ENCODE results near the gene GSTO2. TPM values are rescaled to one million over a fixed set of nuclear protein-coding genes. Genes with fewer than 3 reads are reported as not detected.

The GSTO2 gene
- total RNA-seq, 4 donors from 2014 or later, result 0.71 to 2.3 (median 1.4) TPM; not detected in 1

DNA sequence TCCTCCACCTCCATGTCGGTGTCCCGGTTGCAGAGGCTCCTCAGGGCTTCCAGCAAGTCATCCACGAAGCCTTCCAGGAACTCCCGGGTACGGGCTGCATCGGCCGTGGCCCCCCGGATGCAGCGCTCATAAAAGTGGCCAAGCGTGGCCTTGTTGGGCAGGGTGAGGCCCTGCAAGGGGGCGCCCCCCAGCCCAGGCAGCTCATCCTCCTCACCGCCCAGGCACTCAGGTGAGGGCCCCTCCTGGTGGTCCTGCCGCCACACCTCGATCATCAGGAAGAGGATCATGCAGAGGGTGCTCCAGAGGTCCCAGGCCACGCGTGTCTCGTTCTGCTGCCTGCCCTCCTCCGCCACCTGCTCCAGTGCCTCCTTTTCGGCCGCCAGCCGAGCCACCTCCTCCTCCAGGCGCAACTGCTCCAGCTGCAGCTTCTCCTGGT, 46.5 kb downstream of the GSTO2 start:
- Histone ChIP-seq H3K36me3 (peaks cover 0 to 28% of the 10 kb centered on the region in 2 donors), H3K4me3 (no peak overlapping the region), H3K27me3 (no peaks in the 10 kb centered on the region), H3K9me3 (no peaks in the 10 kb centered on the region), H3K4me1 (peaks cover 44 to 50% of the 10 kb centered on the region in 2 donors), H3K27ac (no peak overlapping the region)
- ATAC-seq (no peak), DNase-seq (no peak)
- in situ Hi-C loops (cut with MboI; ENCODE audit: low sequenced_read_pairs in 4 of 4) (no loop called here), intact Hi-C loops (cut with DNase I; ENCODE audit: low total_unique reads) (no loop called here)
- TF ChIP-seq POLR2A (IDR thresholded peaks at IDR 0.05), result no peak
- TF ChIP-seq, protein P1, sequence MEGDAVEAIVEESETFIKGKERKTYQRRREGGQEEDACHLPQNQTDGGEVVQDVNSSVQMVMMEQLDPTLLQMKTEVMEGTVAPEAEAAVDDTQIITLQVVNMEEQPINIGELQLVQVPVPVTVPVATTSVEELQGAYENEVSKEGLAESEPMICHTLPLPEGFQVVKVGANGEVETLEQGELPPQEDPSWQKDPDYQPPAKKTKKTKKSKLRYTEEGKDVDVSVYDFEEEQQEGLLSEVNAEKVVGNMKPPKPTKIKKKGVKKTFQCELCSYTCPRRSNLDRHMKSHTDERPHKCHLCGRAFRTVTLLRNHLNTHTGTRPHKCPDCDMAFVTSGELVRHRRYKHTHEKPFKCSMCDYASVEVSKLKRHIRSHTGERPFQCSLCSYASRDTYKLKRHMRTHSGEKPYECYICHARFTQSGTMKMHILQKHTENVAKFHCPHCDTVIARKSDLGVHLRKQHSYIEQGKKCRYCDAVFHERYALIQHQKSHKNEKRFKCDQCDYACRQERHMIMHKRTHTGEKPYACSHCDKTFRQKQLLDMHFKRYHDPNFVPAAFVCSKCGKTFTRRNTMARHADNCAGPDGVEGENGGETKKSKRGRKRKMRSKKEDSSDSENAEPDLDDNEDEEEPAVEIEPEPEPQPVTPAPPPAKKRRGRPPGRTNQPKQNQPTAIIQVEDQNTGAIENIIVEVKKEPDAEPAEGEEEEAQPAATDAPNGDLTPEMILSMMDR (IDR thresholded peaks at IDR 0.05 in 4 of 5, conservative IDR thresholded peaks at IDR 0.05 in 1 of 5), result no peak

DNA sequence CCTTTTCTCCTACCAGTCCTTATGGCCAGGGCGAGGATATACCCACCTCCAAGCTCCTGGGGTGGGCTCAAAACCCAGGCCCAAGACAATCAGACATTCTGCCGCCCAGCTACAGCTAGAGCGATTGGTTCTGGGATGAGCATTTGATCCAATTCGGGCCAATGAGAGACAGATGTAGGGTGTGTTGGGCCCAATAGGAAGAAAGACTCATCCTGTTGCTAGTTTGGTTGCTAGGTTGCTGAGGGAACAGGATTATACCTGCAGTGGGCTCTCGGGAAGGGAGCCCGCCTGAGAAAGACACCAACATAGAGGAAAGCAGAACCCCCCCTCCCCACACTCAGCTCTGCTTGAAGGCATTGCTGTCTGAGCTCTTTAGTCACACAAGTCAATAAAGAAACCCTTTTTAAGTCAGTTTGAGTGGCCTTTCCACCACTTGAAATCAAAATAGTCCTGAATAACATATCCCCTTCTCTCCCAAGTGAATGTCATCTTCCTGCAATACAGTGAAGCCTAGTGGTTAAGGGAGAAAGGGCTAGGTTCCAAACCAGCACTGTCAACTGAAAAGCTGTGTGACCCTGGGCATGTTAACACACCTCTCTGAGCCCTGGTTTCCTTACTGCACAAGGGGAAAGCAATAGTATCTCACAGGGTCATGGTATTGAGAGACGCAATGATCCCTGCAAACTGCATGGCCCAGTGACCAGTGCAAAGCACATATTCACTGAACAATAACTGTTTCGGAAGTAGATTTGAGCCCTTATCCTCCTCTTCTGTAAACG, 47.5 kb downstream of the GSTO2 start:
- ATAC-seq, result no peak
- intact Hi-C loops (cut with DNase I; ENCODE audit: low total_unique reads), result no loop called here
- Histone ChIP-seq H3K27me3 (no peaks in the 10 kb centered on the region), H3K4me1 (peaks cover 45 to 50% of the 10 kb centered on the region in 2 donors), H3K36me3 (peaks cover 0 to 28% of the 10 kb centered on the region in 2 donors), H3K9me3 (no peaks in the 10 kb centered on the region), H3K4me3 (no peak overlapping the region), H3K27ac (peak overlapping the region in 3 of 4 donors; percentile 25 to 37 (median 33))
- DNase-seq, result no peak
- TF ChIP-seq POLR2A (IDR thresholded peaks at IDR 0.05), result no peak
- in situ Hi-C loops (cut with MboI; ENCODE audit: low sequenced_read_pairs in 4 of 4), result no loop called here

DNA sequence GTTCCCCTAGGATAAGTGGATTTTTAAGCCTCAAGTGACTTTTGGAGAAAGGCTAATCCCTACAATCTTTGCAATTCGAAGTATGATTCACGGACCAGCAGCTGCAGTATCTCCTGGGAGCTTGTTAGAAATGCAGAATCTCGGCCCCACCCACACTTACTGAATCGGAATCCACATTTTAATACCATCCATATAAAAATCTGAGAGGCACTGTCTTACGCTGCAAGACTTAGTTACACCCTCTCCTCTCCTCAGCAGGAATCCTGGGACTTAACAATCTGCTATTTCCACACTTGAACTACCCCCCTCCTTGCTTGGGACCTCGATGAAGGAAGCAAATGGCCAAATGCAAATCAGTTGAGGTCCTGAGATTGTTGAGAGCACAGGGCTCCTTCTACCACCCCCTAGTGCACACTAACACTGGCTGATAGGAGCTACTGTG, 48.3 kb downstream of the GSTO2 start:
- no peaks in the 10 kb centered on the region for H3K27me3 ChIP-seq
- no peak overlapping the region for H3K4me3 ChIP-seq
- no peak for TF ChIP-seq POLR2A (IDR thresholded peaks at IDR 0.05)
- TF ChIP-seq, protein P1 (IDR thresholded peaks at IDR 0.05 in 4 of 5, conservative IDR thresholded peaks at IDR 0.05 in 1 of 5), result no peak
- H3K4me1 ChIP-seq, result peaks cover 45 to 52% of the 10 kb centered on the region in 2 donors
- DNase-seq (no peak), ATAC-seq (peak in 1 of 2 donors; percentile 31)
- H3K9me3 ChIP-seq, result no peaks in the 10 kb centered on the region
- intact Hi-C loops (cut with DNase I; ENCODE audit: low total_unique reads), result no loop called here
- peak overlapping the region; percentile 25 to 37 (median 34) for H3K27ac ChIP-seq
- in situ Hi-C loops (cut with MboI; ENCODE audit: low sequenced_read_pairs in 4 of 4), result no loop called here
- peaks cover 0 to 25% of the 10 kb centered on the region in 2 donors for H3K36me3 ChIP-seq

DNA sequence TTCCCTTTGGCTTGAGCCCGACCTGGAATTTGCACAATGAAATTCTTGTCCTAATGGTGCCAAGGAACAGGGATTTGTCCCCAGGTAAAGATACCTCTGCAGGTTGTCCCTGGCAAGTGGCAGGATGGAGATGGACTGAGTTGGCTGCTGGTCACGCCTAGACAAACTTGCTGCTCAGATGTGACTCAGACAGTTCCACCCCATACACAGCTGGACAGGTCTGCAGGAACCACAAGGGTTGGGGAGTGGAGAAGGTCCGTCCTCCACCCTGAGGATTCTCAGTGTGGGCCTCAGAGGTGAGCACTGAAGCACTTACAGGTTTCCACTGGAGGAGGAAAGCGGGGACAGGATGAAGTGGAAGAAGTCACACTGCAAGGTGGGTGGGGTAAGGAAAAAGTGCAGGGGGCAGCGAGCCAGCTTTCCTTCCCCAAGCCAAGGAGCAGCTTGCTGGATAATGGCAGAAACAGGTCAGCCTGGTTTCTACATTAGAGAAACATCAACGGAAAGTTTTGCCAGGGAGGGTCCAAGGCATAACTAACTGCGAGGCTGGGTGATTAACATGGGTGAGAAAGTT, 48.8 kb downstream of the GSTO2 start:
- no peak for TF ChIP-seq POLR2A (IDR thresholded peaks at IDR 0.05)
- TF ChIP-seq, protein P1 (IDR thresholded peaks at IDR 0.05 in 4 of 5, conservative IDR thresholded peaks at IDR 0.05 in 1 of 5), result no peak
- no peaks in the 10 kb centered on the region for H3K9me3 ChIP-seq
- peaks cover 46 to 57% of the 10 kb centered on the region in 2 donors for H3K4me1 ChIP-seq
- peak overlapping the region; percentile 16 to 37 (median 34) for H3K27ac ChIP-seq
- peaks cover 0 to 20% of the 10 kb centered on the region in 2 donors for H3K36me3 ChIP-seq
- ATAC-seq (no peak), DNase-seq (no peak)
- in situ Hi-C loops (cut with MboI; ENCODE audit: low sequenced_read_pairs in 4 of 4), result no loop called here
- intact Hi-C loops (cut with DNase I; ENCODE audit: low total_unique reads), result no loop called here
- no peak overlapping the region for H3K4me3 ChIP-seq
- no peaks in the 10 kb centered on the region for H3K27me3 ChIP-seq

DNA sequence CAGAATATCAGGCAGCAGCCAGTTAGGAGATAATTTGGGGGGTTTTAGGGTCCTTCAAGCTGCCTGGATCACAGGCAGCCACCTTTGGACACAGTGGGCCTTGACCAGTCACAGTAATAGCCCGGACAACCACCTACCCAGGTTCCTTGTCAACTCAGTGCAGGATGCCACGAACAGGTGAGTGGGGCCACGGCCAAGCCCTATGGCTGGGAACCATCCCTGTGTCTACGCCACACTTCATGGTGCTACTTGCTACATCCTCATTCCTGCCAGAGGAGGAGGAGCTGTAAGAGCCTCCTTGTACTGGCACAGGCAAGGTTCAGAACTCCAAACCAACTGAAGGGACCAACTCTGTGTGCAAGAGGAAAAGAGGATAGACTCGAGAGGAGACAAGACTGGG, 49.3 kb downstream of the GSTO2 start:
- Histone ChIP-seq H3K27me3 (no peaks in the 10 kb centered on the region), H3K4me3 (no peak overlapping the region), H3K4me1 (peaks cover 50 to 60% of the 10 kb centered on the region in 2 donors), H3K36me3 (peaks cover 0 to 20% of the 10 kb centered on the region in 2 donors), H3K27ac (peak overlapping the region in 3 of 4 donors; percentile 35 to 45 (median 37)), H3K9me3 (no peaks in the 10 kb centered on the region)
- DNase-seq (no peak), ATAC-seq (no peak)
- TF ChIP-seq, protein P1 (IDR thresholded peaks at IDR 0.05 in 4 of 5, conservative IDR thresholded peaks at IDR 0.05 in 1 of 5), result no peak
- no peak for TF ChIP-seq POLR2A (IDR thresholded peaks at IDR 0.05)
- in situ Hi-C loops (cut with MboI; ENCODE audit: low sequenced_read_pairs in 4 of 4) (no loop called here), intact Hi-C loops (cut with DNase I; ENCODE audit: low total_unique reads) (no loop called here)

Data from gastrocnemius medialis (tissue), 4 donors.